ENCODE measurements around the gene MAGEB17.
"Not testable (repeated sequence)": the region's sequence is repeated elsewhere in the genome, so short reads cannot be mapped to it uniquely, and the experiment has no call there.

MAGEB17 gene

GRCh38 chrX:16144420-16144819, 22.9 kb upstream of the MAGEB17 start:
- DNase-seq (ENCODE audit: low read depth in 1 of 2, low spot score in 1 of 2): no peak
- H3K27me3 ChIP-seq (ENCODE audit: insufficient read depth, poor library complexity, severe bottlenecking): peaks cover 4% of the 10 kb centered on the region
- TF ChIP-seq POLR2AphosphoS5 (IDR thresholded peaks at IDR 0.05; ENCODE audit: low read depth): no peak
- no peak for TF ChIP-seq GABPA (IDR thresholded peaks at IDR 0.05; ENCODE audit: low read depth)
- no peak for TF ChIP-seq SPI1 (IDR thresholded peaks at IDR 0.05; ENCODE audit: borderline replicate concordance, low read depth)
- TF ChIP-seq REST (IDR thresholded peaks at IDR 0.05; ENCODE audit: insufficient replicate concordance, low read depth): no peak
- TF ChIP-seq, protein P1, sequence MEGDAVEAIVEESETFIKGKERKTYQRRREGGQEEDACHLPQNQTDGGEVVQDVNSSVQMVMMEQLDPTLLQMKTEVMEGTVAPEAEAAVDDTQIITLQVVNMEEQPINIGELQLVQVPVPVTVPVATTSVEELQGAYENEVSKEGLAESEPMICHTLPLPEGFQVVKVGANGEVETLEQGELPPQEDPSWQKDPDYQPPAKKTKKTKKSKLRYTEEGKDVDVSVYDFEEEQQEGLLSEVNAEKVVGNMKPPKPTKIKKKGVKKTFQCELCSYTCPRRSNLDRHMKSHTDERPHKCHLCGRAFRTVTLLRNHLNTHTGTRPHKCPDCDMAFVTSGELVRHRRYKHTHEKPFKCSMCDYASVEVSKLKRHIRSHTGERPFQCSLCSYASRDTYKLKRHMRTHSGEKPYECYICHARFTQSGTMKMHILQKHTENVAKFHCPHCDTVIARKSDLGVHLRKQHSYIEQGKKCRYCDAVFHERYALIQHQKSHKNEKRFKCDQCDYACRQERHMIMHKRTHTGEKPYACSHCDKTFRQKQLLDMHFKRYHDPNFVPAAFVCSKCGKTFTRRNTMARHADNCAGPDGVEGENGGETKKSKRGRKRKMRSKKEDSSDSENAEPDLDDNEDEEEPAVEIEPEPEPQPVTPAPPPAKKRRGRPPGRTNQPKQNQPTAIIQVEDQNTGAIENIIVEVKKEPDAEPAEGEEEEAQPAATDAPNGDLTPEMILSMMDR (IDR thresholded peaks at IDR 0.05; ENCODE audit: insufficient read depth, low read length): no peak
- H3K27ac ChIP-seq (replicated peaks): no peak overlapping the region
- H3K4me3 ChIP-seq (replicated peaks; ENCODE audit: insufficient read depth, low read length): no peak overlapping the region

- H3K27me3 ChIP-seq (ENCODE audit: insufficient read depth, poor library complexity, severe bottlenecking); DNase-seq (ENCODE audit: low read depth in 1 of 2, low spot score in 1 of 2); H3K4me3 ChIP-seq (replicated peaks; ENCODE audit: insufficient read depth, low read length); H3K27ac ChIP-seq (replicated peaks): not testable (repeated sequence)
These were observed 22.2 kb upstream of the MAGEB17 start for GRCh38 chrX:16145093-16145492.

DNA sequence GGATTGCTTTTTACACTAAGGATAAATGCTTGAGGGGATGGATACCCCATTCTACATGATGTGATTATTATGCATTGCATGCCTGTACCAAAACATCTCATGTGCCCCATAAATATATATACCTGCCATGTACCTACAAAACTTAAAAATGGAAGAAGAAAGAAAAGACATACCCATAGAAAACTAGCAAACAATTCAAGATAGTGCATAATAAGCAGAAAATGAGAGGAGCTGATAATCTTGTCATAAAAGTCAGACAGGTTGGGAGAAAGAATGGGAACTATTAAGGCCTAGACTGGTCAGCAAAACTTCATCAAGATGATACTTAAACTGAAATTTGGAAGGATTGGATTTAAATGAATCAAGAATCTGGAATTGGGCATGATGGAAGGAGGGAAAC, 21.6 kb upstream of the MAGEB17 start:
- DNase-seq (ENCODE audit: low read depth in 1 of 2, low spot score in 1 of 2): no peak
- H3K27ac ChIP-seq (replicated peaks): no peak overlapping the region
- no peak overlapping the region for H3K4me3 ChIP-seq (replicated peaks; ENCODE audit: insufficient read depth, low read length)
- TF ChIP-seq GABPA (IDR thresholded peaks at IDR 0.05; ENCODE audit: low read depth): no peak
- TF ChIP-seq REST (IDR thresholded peaks at IDR 0.05; ENCODE audit: insufficient replicate concordance, low read depth): no peak
- no peak for TF ChIP-seq SPI1 (IDR thresholded peaks at IDR 0.05; ENCODE audit: borderline replicate concordance, low read depth)
- no peak for TF ChIP-seq POLR2AphosphoS5 (IDR thresholded peaks at IDR 0.05; ENCODE audit: low read depth)
- TF ChIP-seq, protein P1 (IDR thresholded peaks at IDR 0.05; ENCODE audit: insufficient read depth, low read length): no peak
- H3K27me3 ChIP-seq (ENCODE audit: insufficient read depth, poor library complexity, severe bottlenecking): peaks cover 4% of the 10 kb centered on the region

DNA sequence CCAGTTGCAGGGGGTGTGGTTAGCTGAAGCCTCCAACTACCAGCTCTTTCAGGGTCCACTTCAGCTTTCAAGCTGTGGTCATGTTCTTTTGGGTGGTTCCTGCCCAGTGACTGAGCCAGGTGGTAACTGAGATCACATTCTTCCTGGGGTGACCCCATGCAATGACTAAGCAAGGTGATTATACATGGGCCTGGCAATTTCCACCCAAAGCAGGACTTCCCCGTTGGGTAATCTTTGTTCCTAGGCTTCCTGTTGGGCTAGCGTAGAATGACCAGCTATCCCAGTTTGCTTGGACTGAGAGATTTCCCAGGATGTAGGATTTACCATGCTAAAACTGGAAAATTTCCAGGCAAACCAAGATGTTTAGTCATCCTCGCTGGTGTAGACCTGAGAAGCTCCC, 18.4 kb upstream of the MAGEB17 start:
- Histone ChIP-seq H3K4me3 (replicated peaks; ENCODE audit: insufficient read depth, low read length) (no peak overlapping the region), H3K27ac (replicated peaks) (no peak overlapping the region), H3K27me3 (ENCODE audit: insufficient read depth, poor library complexity, severe bottlenecking) (no peaks in the 10 kb centered on the region)
- TF ChIP-seq REST (IDR thresholded peaks at IDR 0.05; ENCODE audit: insufficient replicate concordance, low read depth) (no peak), POLR2AphosphoS5 (IDR thresholded peaks at IDR 0.05; ENCODE audit: low read depth) (no peak), GABPA (IDR thresholded peaks at IDR 0.05; ENCODE audit: low read depth) (no peak)
- DNase-seq (ENCODE audit: low read depth in 1 of 2, low spot score in 1 of 2): no peak
